GM18951 (cell line): Measurements from ENCODE around the gene SEC16B.

Experiments
- POLR2A ChIP-seq: IDR thresholded peaks from 4 replicates; pipeline ENCODE4 v1.6.1; 2011; ENCODE audit warnings: mild to moderate bottlenecking; ENCODE audit not compliant: insufficient read length, insufficient read depth; ENCODE audit errors: extremely low read depth
- in situ Hi-C: fragments of 300-500 bp; cut with MboI; formaldehyde crosslinking; loops from one replicate; pipeline ENCODE4 v1.12.0; 2022; ENCODE audit warnings: low sequenced_read_pairs, mixed read lengths, inconsistent platforms; ENCODE audit not compliant: unreplicated experiment

SEC16B gene

DNA sequence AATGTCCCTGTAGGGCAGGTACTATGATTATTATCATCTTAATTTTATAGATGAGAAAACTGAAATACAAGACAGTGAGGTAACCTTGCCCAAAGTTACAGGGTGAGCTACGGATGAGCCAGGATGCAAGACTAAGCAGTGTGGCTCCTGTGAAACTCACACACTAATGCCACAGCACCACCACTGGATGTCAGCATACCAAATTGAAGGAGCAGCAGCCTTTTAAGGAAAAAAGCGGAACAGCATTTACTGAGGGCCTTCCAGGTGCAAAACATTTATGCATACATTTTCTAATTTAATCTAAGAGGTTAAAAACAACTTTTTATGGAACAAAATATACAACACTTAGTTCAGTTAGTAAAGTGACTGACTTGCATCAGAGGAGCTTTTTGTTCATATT lies 41.7 kb downstream of the SEC16B start:
- TF ChIP-seq POLR2A: no peak
- in situ Hi-C loops: loop anchor here (25.0 kb wide), 1 partner anchor 1041 kb away; no protein-coding TSS in a partner anchor

- TF ChIP-seq POLR2A: no peak
- in situ Hi-C loops: loop anchor here (25.0 kb wide), 1 partner anchor 1040 kb away; no protein-coding TSS in a partner anchor
These were observed 42.7 kb downstream of the SEC16B start for GRCh38 chr1:177927021-177927596.

DNA sequence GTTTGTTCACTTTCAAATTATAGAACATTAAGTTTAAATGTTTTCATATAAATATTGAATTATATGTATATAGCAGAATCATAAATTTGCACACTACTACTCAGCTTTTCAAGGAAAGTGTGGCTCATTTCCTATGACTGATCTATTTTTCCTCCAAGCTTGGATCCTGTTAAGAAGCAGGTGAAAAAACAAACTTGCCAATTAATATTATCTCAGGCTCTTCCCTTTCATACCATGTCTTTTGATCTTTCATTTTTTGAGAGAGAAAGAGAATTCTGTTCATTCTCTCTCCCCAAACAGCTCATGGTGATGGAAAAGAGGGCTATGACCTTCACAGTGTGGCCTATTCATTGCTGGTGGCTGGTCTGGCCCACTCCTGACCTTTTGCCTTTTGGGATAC lies 43.7 kb downstream of the SEC16B start:
- no peak for TF ChIP-seq POLR2A
- in situ Hi-C loops: loop anchor here (25.0 kb wide), 1 partner anchor 1039 kb away; no protein-coding TSS in a partner anchor

DNA sequence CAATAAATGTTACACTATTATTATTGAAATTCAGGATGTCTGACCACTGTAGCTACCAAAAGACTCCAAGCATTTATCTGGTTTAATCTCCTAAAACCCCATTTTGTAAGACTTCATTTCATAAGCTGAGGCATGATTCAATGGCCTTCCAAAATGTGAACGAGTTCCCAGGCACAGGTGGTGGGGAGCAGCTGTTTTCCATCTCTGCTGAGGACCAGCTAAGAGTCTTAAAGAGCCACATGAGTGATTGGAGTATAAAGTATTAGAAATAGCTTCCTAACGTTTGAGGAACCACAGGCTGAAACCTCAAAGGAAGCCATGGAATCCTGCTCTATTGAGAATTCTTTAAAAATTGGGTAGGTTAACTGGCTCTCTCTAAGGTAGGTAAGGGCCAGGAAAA lies 44.9 kb downstream of the SEC16B start:
- TF ChIP-seq POLR2A: no peak
- in situ Hi-C loops: loop anchor here (25.0 kb wide), 1 partner anchor 1038 kb away; no protein-coding TSS in a partner anchor

- no peak for TF ChIP-seq POLR2A
- in situ Hi-C loops: no loop called here
These were observed 46.4 kb downstream of the SEC16B start for GRCh38 chr1:177923441-177923840.

DNA sequence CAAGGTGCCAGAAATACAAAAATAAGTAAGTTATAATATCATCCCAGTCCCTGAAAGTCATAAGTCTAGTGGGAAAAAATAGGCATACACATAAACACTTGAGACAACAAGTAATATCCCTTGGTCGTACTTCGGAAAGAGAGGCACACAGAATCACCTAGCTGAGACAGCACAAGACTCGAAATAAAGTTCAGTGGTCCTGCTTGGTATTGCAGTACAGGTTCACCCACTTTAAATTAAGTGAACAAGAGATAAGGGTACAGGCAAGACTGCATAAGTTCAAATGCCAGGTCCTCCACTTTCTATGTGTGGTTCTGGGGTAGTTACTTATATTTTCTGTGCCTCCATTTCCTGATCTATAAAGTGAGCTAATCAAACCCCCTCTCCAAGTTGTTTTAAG lies 47.6 kb downstream of the SEC16B start:
- in situ Hi-C loops: no loop called here

GRCh38 chr1:177921590-177921989 lies 48.3 kb downstream of the SEC16B start:
- in situ Hi-C loops: no loop called here
- no peak for TF ChIP-seq POLR2A

More for the DNA sequence above, 47.6 kb downstream of the SEC16B start:
- no peak for TF ChIP-seq POLR2A

- no peak for TF ChIP-seq POLR2A
- in situ Hi-C loops: no loop called here
These were observed 49.8 kb downstream of the SEC16B start for GRCh38 chr1:177920091-177920490.

- in situ Hi-C loops: no loop called here
- TF ChIP-seq POLR2A: no peak
These were observed 54.2 kb downstream of the SEC16B start for GRCh38 chr1:177915641-177916040.

DNA sequence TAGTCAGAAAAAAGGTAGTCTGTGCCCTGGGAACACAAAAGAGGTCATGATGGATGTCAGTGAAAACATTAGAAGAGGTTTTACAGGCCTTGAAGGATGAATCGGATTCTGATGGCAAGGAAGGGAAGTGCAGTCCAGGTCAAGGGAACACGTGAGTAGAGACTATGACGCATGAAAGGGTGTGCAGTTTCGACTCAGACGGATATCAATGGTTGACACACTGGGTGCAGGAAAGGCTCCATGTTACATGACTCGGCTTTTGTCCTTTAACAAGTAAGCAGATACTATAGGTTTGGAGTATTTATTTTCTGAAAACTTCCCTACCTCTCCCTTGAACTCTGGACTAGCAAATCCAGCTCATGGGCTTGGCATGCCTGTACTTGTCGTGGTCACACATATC lies 55.3 kb downstream of the SEC16B start:
- TF ChIP-seq POLR2A: no peak
- in situ Hi-C loops: no loop called here

DNA sequence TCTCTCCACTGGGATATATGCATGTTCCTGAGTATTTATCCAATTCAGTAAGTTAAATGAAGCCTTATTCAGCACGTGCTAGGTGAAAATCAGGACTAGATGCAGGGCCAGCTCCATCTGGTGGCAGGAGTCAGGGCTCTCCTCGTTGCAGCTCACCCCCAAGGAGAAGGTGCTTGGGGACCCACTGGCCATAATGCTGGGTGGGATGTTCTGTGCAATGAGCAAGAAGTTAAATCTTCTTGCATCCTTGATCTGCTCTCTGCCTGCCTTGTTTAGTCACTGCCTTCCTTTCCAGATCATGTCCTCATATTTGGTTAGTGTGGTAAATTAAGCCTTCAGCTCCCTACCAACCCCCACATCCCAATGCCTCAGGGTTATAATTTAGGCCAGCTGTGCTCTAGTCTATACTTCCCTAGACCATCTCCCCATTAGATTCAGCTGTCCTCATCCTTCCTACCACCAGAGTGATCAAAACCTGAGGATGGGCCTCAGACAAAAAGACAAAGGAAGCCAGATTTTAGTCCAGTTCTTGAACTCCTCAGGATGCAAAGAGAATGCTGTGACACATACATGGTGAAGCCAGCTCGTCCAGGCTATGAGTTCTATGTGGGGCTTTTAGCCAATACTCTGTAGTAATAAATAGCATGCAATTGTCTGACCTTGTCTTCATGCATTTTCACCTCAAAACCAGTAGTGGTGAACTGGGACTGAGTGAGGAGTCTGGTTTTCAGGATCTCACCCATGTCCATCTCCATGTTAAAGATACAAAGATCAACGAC lies 55.9 kb downstream of the SEC16B start:
- no peak for TF ChIP-seq POLR2A
- in situ Hi-C loops: no loop called here

DNA sequence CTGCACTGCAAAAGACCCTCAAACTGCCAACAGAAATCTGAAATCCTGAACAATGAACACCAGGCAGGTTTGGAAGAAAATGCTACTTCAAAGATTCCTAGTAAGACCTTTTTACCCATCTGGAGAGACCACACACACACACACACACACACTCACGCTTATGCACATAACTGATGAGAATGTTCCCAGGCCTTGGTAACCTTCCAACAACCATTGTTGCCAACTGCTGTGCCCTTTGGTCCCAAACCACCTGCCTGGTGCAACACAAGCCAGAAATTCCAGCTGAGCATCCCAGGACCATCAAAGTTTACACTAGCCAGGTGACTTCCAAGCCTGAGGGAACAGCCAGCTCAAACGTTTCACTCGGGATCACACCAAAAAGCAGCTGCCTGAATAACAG lies 56.9 kb downstream of the SEC16B start:
- TF ChIP-seq POLR2A: no peak
- in situ Hi-C loops: no loop called here

GRCh38 chr1:177909416-177909815 lies 60.4 kb downstream of the SEC16B start:
- no peak for TF ChIP-seq POLR2A
- in situ Hi-C loops: no loop called here

DNA sequence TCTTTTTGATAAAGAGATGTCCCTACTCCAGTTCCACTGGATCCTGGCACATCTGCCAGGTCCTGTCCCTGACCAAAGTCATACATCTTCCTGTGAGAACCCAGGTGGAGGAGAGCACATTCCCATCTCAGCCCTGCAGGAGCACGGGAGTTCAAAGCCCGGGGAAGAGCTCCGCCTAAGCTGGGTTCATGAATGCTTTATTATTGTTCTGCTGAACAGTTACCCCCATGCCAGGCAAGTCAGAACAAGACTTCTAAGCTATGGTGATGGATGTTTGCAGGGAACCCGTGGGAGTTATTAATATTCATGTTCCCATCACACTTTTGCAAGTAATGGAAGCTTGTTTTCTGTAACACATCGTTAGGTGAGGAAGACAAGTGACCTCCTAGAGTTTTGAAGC lies 62.9 kb downstream of the SEC16B start:
- TF ChIP-seq POLR2A: no peak
- in situ Hi-C loops: no loop called here

DNA sequence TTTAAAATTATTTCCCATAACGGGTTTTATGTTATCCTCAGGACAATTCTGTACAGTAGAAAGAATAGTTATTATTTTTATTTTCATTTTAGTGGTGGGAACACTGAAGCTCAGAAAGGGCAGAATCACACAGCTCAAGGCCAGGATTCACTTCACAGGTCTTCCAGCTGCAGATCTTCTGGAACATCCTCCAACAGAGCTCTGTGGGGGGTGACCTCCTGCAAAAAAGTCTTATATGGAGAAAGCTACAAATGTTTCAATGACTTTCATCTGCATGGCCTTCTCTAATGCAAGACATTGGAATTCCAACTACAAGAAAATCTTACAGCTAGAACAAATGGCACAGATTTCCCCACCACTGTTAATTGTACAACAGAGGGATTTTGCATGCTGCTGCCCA lies 64.2 kb downstream of the SEC16B start:
- no peak for TF ChIP-seq POLR2A
- in situ Hi-C loops: no loop called here

DNA sequence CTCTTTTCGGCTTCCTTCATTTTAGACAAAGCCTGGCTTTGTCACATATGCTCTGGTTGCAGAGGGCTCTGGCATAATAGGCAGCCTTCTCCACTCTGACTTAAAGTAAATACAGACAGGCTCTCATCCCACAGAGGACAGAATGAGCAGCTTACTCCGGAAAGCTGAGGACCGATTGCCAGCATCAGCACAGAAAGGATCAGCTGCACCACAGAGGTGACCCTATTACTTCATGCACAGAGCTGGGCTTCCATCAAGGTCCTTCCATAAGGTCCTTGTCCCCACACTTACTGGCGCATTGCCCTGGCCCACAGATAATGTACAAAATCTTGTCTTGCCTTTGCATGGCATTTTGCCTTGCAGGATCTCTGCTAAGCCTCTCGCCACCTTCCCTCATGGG lies 67.6 kb downstream of the SEC16B start:
- in situ Hi-C loops: no loop called here

More for the DNA sequence above, 67.6 kb downstream of the SEC16B start:
- TF ChIP-seq POLR2A: no peak
